GM21576 (cell line): Measurements from ENCODE around the gene PIMREG.

Experiments
- ATAC-seq: cut with Tn5 transposase; IDR thresholded peaks from one replicate; pipeline ENCODE4 v1.9.1; 2021; ENCODE audit warnings: mild to moderate bottlenecking, moderate library complexity; ENCODE audit not compliant: unreplicated experiment

Gene PIMREG

DNA sequence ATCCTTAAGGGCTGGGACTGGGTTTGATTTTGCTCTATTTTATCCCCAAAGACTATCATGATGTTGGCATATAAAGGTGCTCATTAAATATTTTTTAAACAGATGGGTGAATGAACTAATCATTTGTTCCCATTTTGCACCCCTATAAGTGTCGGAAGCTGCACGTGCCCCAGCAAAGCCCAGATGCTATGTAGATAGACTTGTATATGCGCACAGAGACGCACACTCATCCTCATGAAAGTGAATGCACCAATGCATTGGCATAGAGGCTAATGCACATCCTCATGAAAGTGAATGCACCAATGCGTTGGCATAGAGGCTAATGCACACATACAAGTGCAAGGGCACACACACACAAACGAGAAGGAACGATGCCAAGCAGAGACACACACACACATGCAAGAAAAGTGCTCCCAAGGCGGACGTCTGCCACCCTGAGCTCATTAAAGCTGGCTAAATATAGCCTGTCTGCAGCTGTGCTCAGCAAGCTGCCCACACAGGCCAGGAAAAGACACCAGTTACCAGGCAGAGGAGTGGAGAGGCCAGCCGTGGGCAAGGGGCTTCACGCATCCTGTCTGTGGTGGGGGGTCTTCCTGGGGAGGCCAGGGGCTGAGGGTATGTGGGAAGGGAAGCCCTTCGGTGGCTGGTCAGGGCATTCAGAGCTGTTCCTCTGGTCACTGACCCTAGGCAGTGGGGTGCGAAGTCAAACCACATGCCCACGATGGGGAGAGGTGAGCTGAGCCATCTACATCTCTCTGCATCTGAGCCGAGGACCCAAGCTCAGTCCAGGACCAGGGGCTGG, 52.6 kb downstream of the PIMREG start:
- no peak for ATAC-seq

DNA sequence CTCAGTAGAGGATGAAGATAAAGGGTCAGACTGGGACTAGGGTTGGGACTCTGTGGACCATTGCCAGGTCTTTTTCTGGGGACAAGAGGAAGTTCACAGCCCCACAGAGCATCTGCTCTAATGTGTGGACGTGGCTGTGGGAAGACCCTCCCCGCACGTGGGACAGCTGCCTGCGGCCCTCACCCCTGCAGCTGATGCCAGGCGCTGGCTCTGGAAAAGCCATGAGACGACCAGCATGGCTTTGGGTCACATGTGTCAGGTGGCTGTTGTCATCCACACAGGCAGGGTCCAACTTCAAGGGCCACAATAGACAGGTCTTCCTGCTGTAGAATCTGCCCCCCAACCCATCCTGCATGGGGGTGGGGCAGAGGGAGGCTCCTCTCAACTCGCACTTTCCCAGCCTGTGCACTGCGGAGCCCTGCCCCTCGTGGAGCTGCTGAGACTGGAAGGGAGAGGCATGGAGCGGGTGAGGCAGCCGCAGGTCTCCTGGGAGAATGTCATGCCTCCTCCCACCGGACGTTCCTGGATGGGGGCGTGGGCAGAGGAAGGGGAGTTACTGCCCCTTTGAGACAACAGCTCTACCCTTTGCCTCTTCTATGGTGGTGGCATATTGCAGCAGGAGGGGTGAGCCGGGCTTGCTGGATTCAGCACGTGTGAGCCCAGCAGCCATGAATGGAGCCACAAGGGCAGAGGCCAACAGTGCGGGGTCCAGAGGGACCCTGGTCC, 53.4 kb downstream of the PIMREG start:
- no peak for ATAC-seq

- ATAC-seq: no peak
Observed at GRCh38 chr17:6498356-6498755, 54.1 kb downstream of the PIMREG start.

- no peak for ATAC-seq
Observed at GRCh38 chr17:6498901-6499540, 54.8 kb downstream of the PIMREG start.
